ENCODE data around the gene KCNQ5.

DNA sequence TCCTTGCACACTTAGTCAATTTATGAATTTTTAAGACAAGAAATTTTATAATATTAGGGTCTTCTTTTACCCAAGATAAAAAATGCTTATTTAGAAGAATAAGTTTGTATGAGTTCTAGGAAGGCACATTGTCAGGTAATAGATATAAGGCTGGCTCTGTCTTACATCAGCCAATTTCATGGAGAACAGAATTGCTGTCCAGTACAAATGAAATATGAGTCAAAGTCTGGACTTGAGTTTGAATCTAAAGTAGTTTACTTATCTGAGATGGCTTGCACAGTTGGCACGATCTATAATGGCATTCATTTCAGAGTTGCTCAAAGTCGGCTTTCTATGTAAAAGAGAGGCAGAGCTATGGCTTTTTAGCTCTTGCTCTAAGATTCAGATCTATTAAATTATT is 228.2 kb downstream of the KCNQ5 start:
- TF ChIP-seq, protein P1, sequence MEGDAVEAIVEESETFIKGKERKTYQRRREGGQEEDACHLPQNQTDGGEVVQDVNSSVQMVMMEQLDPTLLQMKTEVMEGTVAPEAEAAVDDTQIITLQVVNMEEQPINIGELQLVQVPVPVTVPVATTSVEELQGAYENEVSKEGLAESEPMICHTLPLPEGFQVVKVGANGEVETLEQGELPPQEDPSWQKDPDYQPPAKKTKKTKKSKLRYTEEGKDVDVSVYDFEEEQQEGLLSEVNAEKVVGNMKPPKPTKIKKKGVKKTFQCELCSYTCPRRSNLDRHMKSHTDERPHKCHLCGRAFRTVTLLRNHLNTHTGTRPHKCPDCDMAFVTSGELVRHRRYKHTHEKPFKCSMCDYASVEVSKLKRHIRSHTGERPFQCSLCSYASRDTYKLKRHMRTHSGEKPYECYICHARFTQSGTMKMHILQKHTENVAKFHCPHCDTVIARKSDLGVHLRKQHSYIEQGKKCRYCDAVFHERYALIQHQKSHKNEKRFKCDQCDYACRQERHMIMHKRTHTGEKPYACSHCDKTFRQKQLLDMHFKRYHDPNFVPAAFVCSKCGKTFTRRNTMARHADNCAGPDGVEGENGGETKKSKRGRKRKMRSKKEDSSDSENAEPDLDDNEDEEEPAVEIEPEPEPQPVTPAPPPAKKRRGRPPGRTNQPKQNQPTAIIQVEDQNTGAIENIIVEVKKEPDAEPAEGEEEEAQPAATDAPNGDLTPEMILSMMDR (IDR thresholded peaks at IDR 0.05): no peak
- no peak for TF ChIP-seq POLR2A (IDR thresholded peaks at IDR 0.05)
